H9 (cell line): ENCODE data around the gene TRIM17. TPM values are rescaled to one million over a fixed set of nuclear protein-coding genes. Genes with fewer than 3 reads are reported as not detected.

Experiments
- DNase-seq: peaks from one replicate; pipeline ENCODE4 v3.0.0-alpha.2; 2017
- H2AFZ ChIP-seq: one replicate; pipeline ENCODE4 v1.6.1; 2013; ENCODE audit warnings: mild to moderate bottlenecking, low read length, control low read depth, moderate library complexity
- H2AK5ac ChIP-seq: 2 replicates; pipeline ENCODE4 v1.6.1; 2013; ENCODE audit warnings: low read length, control low read depth, mixed read lengths; ENCODE audit not compliant: insufficient read length
- H2BK120ac ChIP-seq: one replicate; pipeline ENCODE4 v1.6.1; 2013; ENCODE audit warnings: low read depth, mild to moderate bottlenecking, low read length, control low read depth, inconsistent platforms; ENCODE audit not compliant: poor library complexity, severe bottlenecking
- H2BK12ac ChIP-seq: 2 replicates; pipeline ENCODE4 v1.6.1; 2013; ENCODE audit warnings: low read length, control low read depth, mixed read lengths, low read depth; ENCODE audit not compliant: insufficient read length
- H2BK15ac ChIP-seq: 2 replicates; pipeline ENCODE4 v1.6.1; 2013; ENCODE audit warnings: low read depth, low read length, control low read depth
- H2BK20ac ChIP-seq: one replicate; pipeline ENCODE4 v1.6.1; 2013; ENCODE audit warnings: low read depth, mild to moderate bottlenecking, low read length, control low read depth, inconsistent platforms; ENCODE audit not compliant: poor library complexity, severe bottlenecking
- H2BK5ac ChIP-seq: 2 replicates; pipeline ENCODE4 v1.6.1; 2013; ENCODE audit warnings: low read length, control low read depth, mixed read lengths; ENCODE audit not compliant: insufficient read length
- H3K14ac ChIP-seq: 2 replicates; pipeline ENCODE4 v1.6.1; 2013; ENCODE audit warnings: low read length, control low read depth; ENCODE audit not compliant: insufficient read depth
- H3K18ac ChIP-seq: 2 replicates; pipeline ENCODE4 v1.6.1; 2013; ENCODE audit warnings: low read depth, mild to moderate bottlenecking, mixed read lengths, low read length, control low read depth; ENCODE audit not compliant: insufficient read length
- H3K23ac ChIP-seq: 2 replicates; pipeline ENCODE4 v1.6.1; 2013; ENCODE audit warnings: low read length, control low read depth, mixed read lengths, low read depth; ENCODE audit not compliant: insufficient read length
- H3K23me2 ChIP-seq: 2 replicates; pipeline ENCODE4 v1.6.1; 2013; ENCODE audit warnings: low read depth, mild to moderate bottlenecking, mixed read lengths, low read length, control low read depth; ENCODE audit not compliant: insufficient read length, poor library complexity, severe bottlenecking
- H3K27ac ChIP-seq: 2 replicates; pipeline ENCODE4 v1.5.1; 2013; ENCODE audit warnings: low read length, control low read depth, mixed read lengths, low read depth; ENCODE audit not compliant: insufficient read length
- H3K27me3 ChIP-seq: 2 replicates; pipeline ENCODE4 v1.6.1; 2013; ENCODE audit warnings: low read length, control low read depth, inconsistent platforms; ENCODE audit not compliant: insufficient read depth
- H3K4ac ChIP-seq: 2 replicates; pipeline ENCODE4 v1.6.1; 2013; ENCODE audit warnings: low read depth, mild to moderate bottlenecking, control low read depth, inconsistent platforms, low read length, moderate library complexity
- H3K4me1 ChIP-seq: 2 replicates; pipeline ENCODE4 v1.6.1; 2013; ENCODE audit warnings: low read length, control low read depth, inconsistent platforms; ENCODE audit not compliant: insufficient read depth
- H3K4me2 ChIP-seq: 2 replicates; pipeline ENCODE4 v1.6.1; 2013; ENCODE audit warnings: low read length, control low read depth, mixed read lengths; ENCODE audit not compliant: insufficient read length, insufficient read depth
- H3K56ac ChIP-seq: 2 replicates; pipeline ENCODE4 v1.6.1; 2013; ENCODE audit warnings: low read depth, mild to moderate bottlenecking, mixed read lengths, low read length, control low read depth; ENCODE audit not compliant: insufficient read length
- H3K79me1 ChIP-seq: 2 replicates; pipeline ENCODE4 v1.6.1; 2013; ENCODE audit warnings: low read depth, mild to moderate bottlenecking, moderate library complexity, low read length, control low read depth, inconsistent platforms; ENCODE audit not compliant: insufficient read depth, poor library complexity, severe bottlenecking
- H3K79me2 ChIP-seq: 2 replicates; pipeline ENCODE4 v1.6.1; 2013; ENCODE audit warnings: low read length, control low read depth, inconsistent platforms; ENCODE audit not compliant: insufficient read depth
- H3K9ac ChIP-seq: 2 replicates; pipeline ENCODE4 v1.6.1; 2013; ENCODE audit warnings: low read length, control low read depth, mixed read lengths; ENCODE audit not compliant: insufficient read length; ENCODE audit errors: extremely low read depth
- H3K9me3 ChIP-seq: one replicate; pipeline ENCODE4 v1.6.1; 2013; ENCODE audit warnings: low read depth, low read length, inconsistent platforms; ENCODE audit not compliant: control insufficient read depth
- H3T11ph ChIP-seq: one replicate; pipeline ENCODE4 v1.6.1; 2013; ENCODE audit warnings: mild to moderate bottlenecking, low read length, control low read depth, inconsistent platforms
- H4K20me1 ChIP-seq: one replicate; pipeline ENCODE4 v1.6.1; 2013; ENCODE audit not compliant: control insufficient read depth, insufficient read length, insufficient read depth
- H4K5ac ChIP-seq: 2 replicates; pipeline ENCODE4 v1.6.1; 2013; ENCODE audit warnings: low read depth, mild to moderate bottlenecking, mixed read lengths, low read length, control low read depth; ENCODE audit not compliant: insufficient read length
- H4K8ac ChIP-seq: replicated peaks from 2 replicates; pipeline ENCODE4 v1.6.1; 2013; ENCODE audit warnings: low read length, control low read depth, mixed read lengths, low read depth; ENCODE audit not compliant: insufficient read length
- H4K91ac ChIP-seq: 2 replicates; pipeline ENCODE4 v1.6.1; 2013; ENCODE audit warnings: low read depth, mild to moderate bottlenecking, moderate library complexity, mixed read lengths, low read length, control low read depth; ENCODE audit not compliant: insufficient read length
- H3K27ac Mint-ChIP-seq, 3 experiments: 2 replicates in 2 of 3; 3 replicates in 1 of 3; pipeline ENCODE4 v1.8.0; 2020 to 2021; ENCODE audit warnings: mixed read lengths in 3 of 3, mild to moderate bottlenecking in 1 of 3, moderate library complexity in 1 of 3
- H3K27me3 Mint-ChIP-seq: 2 replicates; pipeline ENCODE4 v1.8.0; 2021; ENCODE audit warnings: low read depth, mild to moderate bottlenecking, moderate library complexity, mixed read lengths
- H3K36me3 Mint-ChIP-seq, 3 experiments: 2 replicates in 2 of 3; 3 replicates in 1 of 3; pipeline ENCODE4 v1.8.0; 2020 to 2021; ENCODE audit warnings: low read depth in 3 of 3, mixed read lengths in 3 of 3; ENCODE audit not compliant: insufficient read depth in 1 of 3
- H3K4me1 Mint-ChIP-seq, 2 experiments: 2 replicates each; pipeline ENCODE4 v1.8.0; 2020; ENCODE audit warnings: mixed read lengths in 2 of 2
- H3K4me3 Mint-ChIP-seq, 2 experiments: 2 replicates in 1 of 2; 3 replicates in 1 of 2; pipeline ENCODE4 v1.8.0; 2020 to 2021; ENCODE audit warnings: mild to moderate bottlenecking in 2 of 2, mixed read lengths in 2 of 2, moderate library complexity in 1 of 2
- H3K9me3 Mint-ChIP-seq, 2 experiments: 2 replicates in 1 of 2; 3 replicates in 1 of 2; pipeline ENCODE4 v1.8.0; 2020; ENCODE audit warnings: mild to moderate bottlenecking in 2 of 2, mixed read lengths in 2 of 2, moderate library complexity in 1 of 2
- CTCF ChIP-seq: fragments of 200-600 bp; sonication (generic); conservative IDR thresholded peaks from 3 replicates; pipeline ENCODE4 v1.8.0; 2021; ENCODE audit warnings: antibody characterized with exemption, mild to moderate bottlenecking
- WGBS: extraction: QIAGEN DNeasy Blood & Tissue Kit; methylation state at CpG from one replicate; pipeline ENCODE4 v1.1.7; 2013; ENCODE audit warnings: missing lambda C conversion rate, low lambda C conversion rate, mixed read lengths; ENCODE audit not compliant: insufficient read length; ENCODE audit errors: extremely low coverage; 5-methylcytosine and 5-hydroxymethylcytosine counted together
- total RNA-seq: library from RNA; stranded (reverse); gene quantifications from 2 replicates; pipeline ENCODE4 v1.2.1, GENCODE V29; 2021

The TRIM17 gene
- total RNA-seq, 1 experiment from 2014 or later: 2.8 TPM

GRCh38 chr1:228463009-228463558 is 46.4 kb upstream of the TRIM17 start:
- WGBS: no CpG with 5 or more reads among the region's 7 CpGs
- no peak overlapping the region for H4K5ac ChIP-seq
- peak overlapping the region; percentile 92 for H3K4me2 ChIP-seq
- H3K4me3 Mint-ChIP-seq: peak overlapping the region; percentile 68 to 92
- H3K27ac ChIP-seq: no peak overlapping the region
- no peak overlapping the region for H3K23ac ChIP-seq
- peaks cover 8% of the 10 kb centered on the region for H3K23me2 ChIP-seq
- no peaks in the 10 kb centered on the region for H3K9me3 ChIP-seq
- H3K14ac ChIP-seq: no peak overlapping the region
- H3K27me3 ChIP-seq: peaks cover 25% of the 10 kb centered on the region; the same call in 1 of the 2 replicates
- H2AK5ac ChIP-seq: no peak overlapping the region
- no peak overlapping the region for H3K18ac ChIP-seq
- H4K20me1 ChIP-seq: no peaks in the 10 kb centered on the region
- H3K27ac Mint-ChIP-seq: no peak overlapping the region
- H3K9me3 Mint-ChIP-seq: no peaks in the 10 kb centered on the region; a peak in 1 of 5 replicates
- H3K4ac ChIP-seq: no peak overlapping the region
- DNase-seq: no peak
- no peak for TF ChIP-seq CTCF
- no peak overlapping the region for H2BK120ac ChIP-seq
- no peaks in the 10 kb centered on the region for H3K36me3 Mint-ChIP-seq
- H2BK5ac ChIP-seq: no peak overlapping the region
- no peak overlapping the region for H2BK12ac ChIP-seq
- peaks cover 88% of the 10 kb centered on the region for H3K27me3 Mint-ChIP-seq
- no peak overlapping the region for H2AFZ ChIP-seq
- H3K4me1 Mint-ChIP-seq: peaks cover 24 to 37% of the 10 kb centered on the region in 2 experiments
- no peak overlapping the region for H2BK20ac ChIP-seq
- no peak overlapping the region for H4K91ac ChIP-seq
- H3K9ac ChIP-seq: no peak overlapping the region
- no peaks in the 10 kb centered on the region for H3K4me1 ChIP-seq
- H3K79me2 ChIP-seq: no peaks in the 10 kb centered on the region
- no peak overlapping the region for H3K56ac ChIP-seq
- H4K8ac ChIP-seq: no peak overlapping the region
- no peaks in the 10 kb centered on the region for H3K79me1 ChIP-seq
- H3T11ph ChIP-seq: no peak overlapping the region
- no peak overlapping the region for H2BK15ac ChIP-seq
